ENCODE measurements around the gene PODNL1. TPM values are rescaled to one million over a fixed set of nuclear protein-coding genes. Genes with fewer than 3 reads are reported as not detected.

The PODNL1 gene
- polyA plus RNA-seq, 1 donor (not counting 4 experiments of a cell fraction or from before 2014, with no cell fraction given), result 1.0 TPM

DNA sequence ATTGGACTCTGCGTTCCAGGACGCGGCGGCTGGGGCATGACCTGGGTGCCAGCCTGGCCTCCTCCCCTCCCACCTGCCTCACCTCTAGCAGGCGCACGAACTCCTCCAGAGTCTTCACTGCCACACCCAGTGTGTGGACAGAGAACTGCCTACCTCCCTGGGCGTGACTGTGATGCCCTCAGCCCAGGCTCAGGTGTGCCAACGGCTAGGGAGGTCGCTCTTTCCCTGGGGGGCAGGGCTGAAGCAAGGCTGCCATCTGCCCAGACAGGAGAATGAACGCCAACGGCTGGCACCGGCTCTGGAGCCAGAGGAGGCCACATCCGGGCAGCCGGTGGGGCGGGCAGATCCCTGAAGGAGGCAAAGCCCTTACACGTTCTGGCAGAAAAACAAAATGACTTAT is 49.9 kb downstream of the PODNL1 start:
- peaks cover 8% of the 10 kb centered on the region for H3K27me3 ChIP-seq (ENCODE audit: control insufficient read depth, extremely low read depth, insufficient read depth, low read length)
- TF ChIP-seq, protein P1, sequence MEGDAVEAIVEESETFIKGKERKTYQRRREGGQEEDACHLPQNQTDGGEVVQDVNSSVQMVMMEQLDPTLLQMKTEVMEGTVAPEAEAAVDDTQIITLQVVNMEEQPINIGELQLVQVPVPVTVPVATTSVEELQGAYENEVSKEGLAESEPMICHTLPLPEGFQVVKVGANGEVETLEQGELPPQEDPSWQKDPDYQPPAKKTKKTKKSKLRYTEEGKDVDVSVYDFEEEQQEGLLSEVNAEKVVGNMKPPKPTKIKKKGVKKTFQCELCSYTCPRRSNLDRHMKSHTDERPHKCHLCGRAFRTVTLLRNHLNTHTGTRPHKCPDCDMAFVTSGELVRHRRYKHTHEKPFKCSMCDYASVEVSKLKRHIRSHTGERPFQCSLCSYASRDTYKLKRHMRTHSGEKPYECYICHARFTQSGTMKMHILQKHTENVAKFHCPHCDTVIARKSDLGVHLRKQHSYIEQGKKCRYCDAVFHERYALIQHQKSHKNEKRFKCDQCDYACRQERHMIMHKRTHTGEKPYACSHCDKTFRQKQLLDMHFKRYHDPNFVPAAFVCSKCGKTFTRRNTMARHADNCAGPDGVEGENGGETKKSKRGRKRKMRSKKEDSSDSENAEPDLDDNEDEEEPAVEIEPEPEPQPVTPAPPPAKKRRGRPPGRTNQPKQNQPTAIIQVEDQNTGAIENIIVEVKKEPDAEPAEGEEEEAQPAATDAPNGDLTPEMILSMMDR (optimal IDR thresholded peaks at IDR 0.05 in 1 of 3, IDR thresholded peaks at IDR 0.05 in 1 of 3, conservative IDR thresholded peaks at IDR 0.05 in 1 of 3; ENCODE audit: extremely low read depth in 1 of 3, insufficient read depth in 2 of 3, low read length in 3 of 3), result peak in 2 of 3 experiments; percentile 1 to 44
- TF ChIP-seq EZH2 (IDR thresholded peaks at IDR 0.05; ENCODE audit: low read length), result no peak
- H4K20me1 ChIP-seq (ENCODE audit: control insufficient read depth, extremely low read depth, insufficient read depth, low read length), result no peaks in the 10 kb centered on the region
- no peak overlapping the region for H3K9ac ChIP-seq (ENCODE audit: control insufficient read depth, extremely low read depth, insufficient read depth, low read length)
- peak; percentile 56 for FAIRE-seq
- no peak overlapping the region for H3K27ac ChIP-seq (ENCODE audit: control insufficient read depth, insufficient read depth, low read length)
- H3K4me2 ChIP-seq (ENCODE audit: control insufficient read depth, extremely low read depth, insufficient read depth, low read depth, low read length), result peak overlapping the region; percentile 36
- no peak for DNase-seq (ENCODE audit: low read depth, low spot score)
- no peak overlapping the region for H3K4me3 ChIP-seq (ENCODE audit: control insufficient read depth in 2 of 3, extremely low read depth in 1 of 3, insufficient read depth in 2 of 3, low read depth in 1 of 3, low read length in 3 of 3)
- peak overlapping the region; percentile 17 for H2AFZ ChIP-seq (ENCODE audit: control insufficient read depth, low read length)
- peaks cover 19% of the 10 kb centered on the region for H3K4me1 ChIP-seq (ENCODE audit: control insufficient read depth, extremely low read depth, insufficient read depth, low read length)
- H3K9me3 ChIP-seq (ENCODE audit: control insufficient read depth, low read depth, low read length), result no peaks in the 10 kb centered on the region
- H3K9me1 ChIP-seq (ENCODE audit: control insufficient read depth, extremely low read depth, insufficient read depth, low read length), result no peaks in the 10 kb centered on the region
- no peaks in the 10 kb centered on the region for H3K79me2 ChIP-seq (ENCODE audit: control insufficient read depth, insufficient read depth, low read length)
- no peaks in the 10 kb centered on the region for H3K36me3 ChIP-seq (ENCODE audit: control insufficient read depth in 2 of 2, extremely low read depth in 1 of 2, insufficient read depth in 2 of 2, low read length in 2 of 2)
- dilution Hi-C loops (cut with MboI; ENCODE audit: extremely low pct_ligation_motif_present, low sequenced_read_pairs), result no loop called here

GRCh38 chr19:13887517-13887916 is 50.7 kb downstream of the PODNL1 start:
- Histone ChIP-seq H3K27ac (ENCODE audit: control insufficient read depth, insufficient read depth, low read length) (peak overlapping the region; percentile 12), H4K20me1 (ENCODE audit: control insufficient read depth, extremely low read depth, insufficient read depth, low read length) (no peaks in the 10 kb centered on the region), H3K9ac (ENCODE audit: control insufficient read depth, extremely low read depth, insufficient read depth, low read length) (peak overlapping the region; percentile 58), H3K4me2 (ENCODE audit: control insufficient read depth, extremely low read depth, insufficient read depth, low read depth, low read length) (peak overlapping the region; percentile 85), H3K79me2 (ENCODE audit: control insufficient read depth, insufficient read depth, low read length) (no peaks in the 10 kb centered on the region), H3K4me3 (ENCODE audit: control insufficient read depth in 2 of 3, extremely low read depth in 1 of 3, insufficient read depth in 2 of 3, low read depth in 1 of 3, low read length in 3 of 3) (peak overlapping the region in 2 of 3 experiments; percentile 25 to 36), H3K27me3 (ENCODE audit: control insufficient read depth, extremely low read depth, insufficient read depth, low read length) (peaks cover 8% of the 10 kb centered on the region), H3K9me1 (ENCODE audit: control insufficient read depth, extremely low read depth, insufficient read depth, low read length) (no peaks in the 10 kb centered on the region), H3K4me1 (ENCODE audit: control insufficient read depth, extremely low read depth, insufficient read depth, low read length) (peaks cover 19% of the 10 kb centered on the region), H2AFZ (ENCODE audit: control insufficient read depth, low read length) (peak overlapping the region; percentile 84), H3K36me3 (ENCODE audit: control insufficient read depth in 2 of 2, extremely low read depth in 1 of 2, insufficient read depth in 2 of 2, low read length in 2 of 2) (no peaks in the 10 kb centered on the region), H3K9me3 (ENCODE audit: control insufficient read depth, low read depth, low read length) (no peaks in the 10 kb centered on the region)
- DNase-seq (ENCODE audit: low read depth, low spot score) (no peak), FAIRE-seq (no peak)
- dilution Hi-C loops (cut with MboI; ENCODE audit: extremely low pct_ligation_motif_present, low sequenced_read_pairs), result no loop called here
- TF ChIP-seq EZH2 (IDR thresholded peaks at IDR 0.05; ENCODE audit: low read length), result no peak
- TF ChIP-seq, protein P1 (optimal IDR thresholded peaks at IDR 0.05 in 1 of 3, IDR thresholded peaks at IDR 0.05 in 1 of 3, conservative IDR thresholded peaks at IDR 0.05 in 1 of 3; ENCODE audit: extremely low read depth in 1 of 3, insufficient read depth in 2 of 3, low read length in 3 of 3), result no peak

Data from keratinocyte (primary cell).